Measurements from ENCODE around the gene CACNA1E. TPM values are rescaled to one million over a fixed set of nuclear protein-coding genes. Genes with fewer than 3 reads are reported as not detected.
"Not testable (repeated sequence)": the region's sequence is repeated elsewhere in the genome, so short reads cannot be mapped to it uniquely, and the experiment has no call there.

Gene CACNA1E
- total RNA-seq, 1 donor from 2014 or later, result not detected

DNA sequence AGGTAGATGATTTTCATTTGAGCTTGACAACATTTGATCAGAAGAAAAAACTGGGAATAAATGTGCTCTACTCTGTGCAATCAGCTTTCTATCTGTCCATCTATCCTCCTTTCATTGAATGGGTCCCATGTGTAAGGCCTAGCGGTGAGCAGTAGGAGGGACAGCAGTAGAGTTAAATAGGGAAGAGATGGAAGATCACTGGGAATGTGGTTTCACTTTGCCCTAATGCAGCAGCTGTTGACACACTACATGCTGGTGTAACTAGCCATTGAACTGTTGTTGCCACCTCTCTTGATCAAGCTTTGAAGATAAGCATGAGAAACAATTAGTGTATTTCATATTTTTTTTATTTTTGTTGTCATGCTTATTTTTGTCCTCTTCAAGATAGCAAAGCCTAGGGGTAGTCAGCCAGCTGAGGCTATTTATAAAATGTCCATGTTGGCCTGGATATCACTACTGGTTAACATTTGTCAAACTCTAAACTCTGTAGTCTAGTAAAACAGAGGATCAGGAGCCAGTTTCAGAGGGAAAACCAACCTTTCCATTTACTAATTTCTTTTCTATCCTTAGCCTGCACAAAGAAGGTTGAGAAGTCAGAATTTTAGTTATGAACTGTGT, 41.9 kb downstream of the CACNA1E start:
- Mint-ChIP-seq H3K9me3 (ENCODE audit: unreplicated experiment) (no peaks in the 10 kb centered on the region), H3K4me3 (ENCODE audit: unreplicated experiment) (no peak overlapping the region), H3K27ac (ENCODE audit: unreplicated experiment) (no peak overlapping the region), H3K36me3 (ENCODE audit: unreplicated experiment) (no peaks in the 10 kb centered on the region), H3K27me3 (ENCODE audit: unreplicated experiment) (no peaks in the 10 kb centered on the region), H3K4me1 (ENCODE audit: unreplicated experiment) (no peaks in the 10 kb centered on the region)
- no peak for DNase-seq (ENCODE audit: extremely low spot score, unreplicated experiment)
- TF ChIP-seq, protein P1, sequence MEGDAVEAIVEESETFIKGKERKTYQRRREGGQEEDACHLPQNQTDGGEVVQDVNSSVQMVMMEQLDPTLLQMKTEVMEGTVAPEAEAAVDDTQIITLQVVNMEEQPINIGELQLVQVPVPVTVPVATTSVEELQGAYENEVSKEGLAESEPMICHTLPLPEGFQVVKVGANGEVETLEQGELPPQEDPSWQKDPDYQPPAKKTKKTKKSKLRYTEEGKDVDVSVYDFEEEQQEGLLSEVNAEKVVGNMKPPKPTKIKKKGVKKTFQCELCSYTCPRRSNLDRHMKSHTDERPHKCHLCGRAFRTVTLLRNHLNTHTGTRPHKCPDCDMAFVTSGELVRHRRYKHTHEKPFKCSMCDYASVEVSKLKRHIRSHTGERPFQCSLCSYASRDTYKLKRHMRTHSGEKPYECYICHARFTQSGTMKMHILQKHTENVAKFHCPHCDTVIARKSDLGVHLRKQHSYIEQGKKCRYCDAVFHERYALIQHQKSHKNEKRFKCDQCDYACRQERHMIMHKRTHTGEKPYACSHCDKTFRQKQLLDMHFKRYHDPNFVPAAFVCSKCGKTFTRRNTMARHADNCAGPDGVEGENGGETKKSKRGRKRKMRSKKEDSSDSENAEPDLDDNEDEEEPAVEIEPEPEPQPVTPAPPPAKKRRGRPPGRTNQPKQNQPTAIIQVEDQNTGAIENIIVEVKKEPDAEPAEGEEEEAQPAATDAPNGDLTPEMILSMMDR (IDR thresholded peaks at IDR 0.05), result no peak

DNA sequence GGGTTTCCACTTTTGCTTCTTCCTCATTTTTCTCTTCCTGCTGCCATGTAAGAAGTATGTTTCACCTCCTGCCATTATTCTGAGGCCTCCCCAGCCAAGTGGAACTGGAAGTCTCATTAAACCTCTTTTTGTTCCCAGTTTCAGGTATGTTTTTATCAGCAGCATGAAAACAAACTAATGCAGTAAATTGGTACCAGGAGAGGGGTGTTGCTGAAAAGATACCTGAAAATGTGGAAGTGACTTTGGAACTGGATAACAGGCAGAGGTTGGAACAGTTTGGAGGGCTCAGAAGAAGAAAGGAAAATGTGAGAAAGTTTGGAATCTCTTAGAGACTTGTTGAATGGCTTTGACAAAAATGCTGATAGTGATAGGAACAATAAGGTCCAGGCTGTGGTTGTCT, 44.9 kb downstream of the CACNA1E start:
- H3K27ac Mint-ChIP-seq (ENCODE audit: unreplicated experiment); H3K4me3 Mint-ChIP-seq (ENCODE audit: unreplicated experiment); H3K9me3 Mint-ChIP-seq (ENCODE audit: unreplicated experiment); DNase-seq (ENCODE audit: extremely low spot score, unreplicated experiment); H3K4me1 Mint-ChIP-seq (ENCODE audit: unreplicated experiment); H3K36me3 Mint-ChIP-seq (ENCODE audit: unreplicated experiment); H3K27me3 Mint-ChIP-seq (ENCODE audit: unreplicated experiment): not testable (repeated sequence)

DNA sequence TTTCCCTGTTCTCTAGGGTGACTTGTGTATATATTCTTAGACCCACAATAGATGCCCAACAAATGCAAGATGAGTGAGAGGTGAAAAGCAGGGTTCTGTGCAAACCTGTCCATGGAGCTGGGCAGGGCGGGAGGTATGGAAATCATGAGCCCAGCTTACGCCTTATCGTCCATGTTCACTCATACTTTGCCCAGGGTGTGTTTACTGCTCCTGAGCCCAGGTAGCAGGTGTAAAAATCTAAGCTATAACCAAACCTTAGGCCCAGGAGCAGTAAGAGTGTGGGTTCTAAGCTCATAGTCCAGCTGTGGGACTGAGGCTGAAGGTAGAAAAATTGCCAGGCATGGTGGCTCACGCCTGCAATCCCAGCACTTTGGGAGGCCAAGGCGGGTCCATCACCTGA, 48.1 kb downstream of the CACNA1E start:
- no peak overlapping the region for H3K27ac Mint-ChIP-seq (ENCODE audit: unreplicated experiment)
- no peak overlapping the region for H3K4me3 Mint-ChIP-seq (ENCODE audit: unreplicated experiment)
- no peaks in the 10 kb centered on the region for H3K36me3 Mint-ChIP-seq (ENCODE audit: unreplicated experiment)
- H3K27me3 Mint-ChIP-seq (ENCODE audit: unreplicated experiment), result no peaks in the 10 kb centered on the region
- no peak for DNase-seq (ENCODE audit: extremely low spot score, unreplicated experiment)
- TF ChIP-seq, protein P1 (IDR thresholded peaks at IDR 0.05), result no peak
- H3K4me1 Mint-ChIP-seq (ENCODE audit: unreplicated experiment), result no peaks in the 10 kb centered on the region
- H3K9me3 Mint-ChIP-seq (ENCODE audit: unreplicated experiment), result no peaks in the 10 kb centered on the region

DNA sequence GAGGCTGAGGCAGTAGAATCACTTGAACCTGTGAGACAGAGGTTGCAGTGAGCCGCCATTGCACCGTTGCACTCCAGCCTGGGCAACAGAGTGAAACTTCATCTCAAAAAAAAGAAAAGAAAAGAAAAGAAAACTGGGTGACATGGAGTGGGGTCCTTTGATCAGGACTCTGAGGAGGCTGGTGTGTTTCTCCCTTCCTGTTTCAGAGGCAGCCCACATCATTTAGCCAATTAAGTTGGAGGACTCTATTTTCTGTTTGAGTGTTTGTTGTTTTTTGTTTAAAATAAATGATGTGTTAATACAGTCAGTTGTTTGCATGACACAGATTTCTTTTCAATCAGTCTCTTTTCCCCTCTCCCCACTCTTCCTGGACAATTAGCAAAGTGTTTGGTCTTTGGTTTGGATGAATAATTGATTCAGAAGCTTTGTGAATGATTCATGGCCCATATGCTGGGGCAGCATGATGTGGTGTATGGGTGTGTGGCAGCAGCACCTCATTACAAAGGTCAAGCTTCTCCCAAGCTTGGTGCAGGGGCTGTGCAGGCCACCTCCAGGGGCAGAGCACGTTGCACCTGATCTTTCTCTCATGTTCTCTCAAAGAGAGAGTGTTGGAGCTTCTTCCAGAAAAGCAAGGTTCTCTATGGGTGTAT, 48.8 kb downstream of the CACNA1E start:
- no peak for DNase-seq (ENCODE audit: extremely low spot score, unreplicated experiment)
- no peaks in the 10 kb centered on the region for H3K9me3 Mint-ChIP-seq (ENCODE audit: unreplicated experiment)
- TF ChIP-seq, protein P1 (IDR thresholded peaks at IDR 0.05), result no peak
- no peak overlapping the region for H3K27ac Mint-ChIP-seq (ENCODE audit: unreplicated experiment)
- H3K4me3 Mint-ChIP-seq (ENCODE audit: unreplicated experiment), result no peak overlapping the region
- no peaks in the 10 kb centered on the region for H3K36me3 Mint-ChIP-seq (ENCODE audit: unreplicated experiment)
- H3K27me3 Mint-ChIP-seq (ENCODE audit: unreplicated experiment), result no peaks in the 10 kb centered on the region
- H3K4me1 Mint-ChIP-seq (ENCODE audit: unreplicated experiment), result no peaks in the 10 kb centered on the region

DNA sequence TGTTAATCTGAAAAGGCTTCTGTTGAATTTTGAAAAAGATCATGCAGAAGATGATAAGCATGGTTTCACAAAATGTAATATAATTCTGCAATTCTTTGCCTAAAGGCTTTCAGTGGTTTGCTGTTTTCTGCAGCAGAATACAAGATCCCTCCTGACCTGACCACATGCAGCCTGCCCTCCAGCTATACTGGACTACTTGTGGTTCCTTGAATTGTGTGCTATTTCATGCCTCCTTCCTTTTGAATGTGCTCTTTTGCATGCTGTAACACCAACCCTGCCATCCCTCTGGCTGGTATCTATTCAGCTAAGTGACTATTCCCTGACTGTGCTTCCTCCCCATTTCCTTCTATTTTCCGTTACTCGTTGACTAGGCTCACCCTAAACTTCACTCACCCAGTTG, 55.5 kb downstream of the CACNA1E start:
- H3K4me1 Mint-ChIP-seq (ENCODE audit: unreplicated experiment), result no peaks in the 10 kb centered on the region
- H3K9me3 Mint-ChIP-seq (ENCODE audit: unreplicated experiment), result no peaks in the 10 kb centered on the region
- TF ChIP-seq, protein P1 (IDR thresholded peaks at IDR 0.05), result no peak
- H3K27ac Mint-ChIP-seq (ENCODE audit: unreplicated experiment), result no peak overlapping the region
- DNase-seq (ENCODE audit: extremely low spot score, unreplicated experiment), result no peak
- no peaks in the 10 kb centered on the region for H3K27me3 Mint-ChIP-seq (ENCODE audit: unreplicated experiment)
- H3K36me3 Mint-ChIP-seq (ENCODE audit: unreplicated experiment), result no peaks in the 10 kb centered on the region
- H3K4me3 Mint-ChIP-seq (ENCODE audit: unreplicated experiment), result no peak overlapping the region
